ENCODE results near the gene TUFT1. TPM values are rescaled to one million over a fixed set of nuclear protein-coding genes. Genes with fewer than 3 reads are reported as not detected.
A peak's percentile ranks its signal among the peaks of the same experiment; 100 is the strongest.

TUFT1 gene
- total and polyA plus RNA-seq, 2 of the 13 experiments (the other 11 are each of a cell fraction or from before 2014, with no cell fraction given) = 6.4 to 7.3 TPM

GRCh38 chr1:151539321-151540020 lies 638 bp upstream of the TUFT1 start (continued):
- TF ChIP-seq MZF1 (CRISPR knock-in tag; IDR thresholded peaks at IDR 0.05; ENCODE audit: borderline replicate concordance) (0 out of 2 replicates have a peak, but pooled peaks have one; percentile 32), CBX1 (IDR thresholded peaks at IDR 0.05; ENCODE audit: low read depth) (no peak), PAF1 (CRISPR knock-in tag; IDR thresholded peaks at IDR 0.05) (no peak), NRL (CRISPR knock-in tag; IDR thresholded peaks at IDR 0.05; ENCODE audit: borderline replicate concordance) (0 out of 2 replicates have a peak, but pooled peaks have one; percentile 17), ZFP41 (CRISPR knock-in tag; IDR thresholded peaks at IDR 0.05; ENCODE audit: borderline replicate concordance) (no peak), CBX5 (CRISPR knock-in tag; IDR thresholded peaks at IDR 0.05; ENCODE audit: borderline replicate concordance) (0 out of 2 replicates have a peak, but pooled peaks have one; percentile 12), ZNF512 (CRISPR knock-in tag; IDR thresholded peaks at IDR 0.05) (no peak), PBX3 (CRISPR knock-in tag; IDR thresholded peaks at IDR 0.05; ENCODE audit: borderline replicate concordance) (no peak), ZBTB40 (IDR thresholded peaks at IDR 0.05) (no peak), ZBTB40 (CRISPR knock-in tag; IDR thresholded peaks at IDR 0.05) (0 out of 2 replicates have a peak, but pooled peaks have one; percentile 5), UBTF (CRISPR knock-in tag; IDR thresholded peaks at IDR 0.05) (peak; percentile 14; the same call in 1 of the 2 replicates), ZMAT3 (CRISPR knock-in tag; conservative IDR thresholded peaks at IDR 0.05) (no peak; the same call in 1 of the 2 replicates), SOX5 (CRISPR knock-in tag; IDR thresholded peaks at IDR 0.05; ENCODE audit: borderline replicate concordance) (0 out of 2 replicates have a peak, but pooled peaks have one; percentile 2), FOXA3 (CRISPR knock-in tag; IDR thresholded peaks at IDR 0.05) (no peak), ZBTB21 (CRISPR knock-in tag; IDR thresholded peaks at IDR 0.05) (no peak)
